Activated T-cell treated with anti-CD3 and anti-CD28 coated beads, Interleukin-2, amount 50 U/mL, for 1 hour (primary cell): Measurements from ENCODE around the gene HOXB5.

Source experiments
- DNase-seq: peaks from one replicate; pipeline ENCODE4 v3.0.0-alpha.2; 2020

HOXB5 gene

GRCh38 chr17:48628649-48629410 is 35.3 kb upstream of the HOXB5 start:
- peak; percentile 13 for DNase-seq

- DNase-seq = peak; percentile 16
Observed at GRCh38 chr17:48627623-48628521, 34.3 kb upstream of the HOXB5 start.

DNA sequence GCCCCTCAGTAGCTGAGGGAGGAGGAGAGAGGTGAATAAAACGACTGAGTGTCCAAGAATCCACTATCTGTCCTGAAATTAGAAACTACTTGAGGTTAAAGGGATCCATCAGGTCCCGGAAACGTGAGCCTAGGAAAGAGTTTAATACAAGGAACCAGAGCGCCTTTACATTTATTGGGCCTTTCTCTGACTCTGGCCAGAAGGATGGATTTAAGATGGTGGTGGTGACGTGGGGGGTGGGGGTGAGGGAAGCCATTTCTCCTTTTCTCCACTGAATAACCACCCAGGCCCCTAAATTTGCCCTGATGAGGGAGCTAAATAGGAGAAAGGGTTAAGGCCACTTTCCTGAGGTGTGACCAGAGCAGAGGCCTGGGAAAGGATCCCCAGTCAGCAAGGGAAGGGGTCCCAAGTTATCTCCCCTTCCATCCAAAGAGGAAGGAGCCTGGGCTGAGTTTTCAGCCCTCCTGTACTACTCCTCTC is 33.6 kb upstream of the HOXB5 start:
- DNase-seq = no peak

DNA sequence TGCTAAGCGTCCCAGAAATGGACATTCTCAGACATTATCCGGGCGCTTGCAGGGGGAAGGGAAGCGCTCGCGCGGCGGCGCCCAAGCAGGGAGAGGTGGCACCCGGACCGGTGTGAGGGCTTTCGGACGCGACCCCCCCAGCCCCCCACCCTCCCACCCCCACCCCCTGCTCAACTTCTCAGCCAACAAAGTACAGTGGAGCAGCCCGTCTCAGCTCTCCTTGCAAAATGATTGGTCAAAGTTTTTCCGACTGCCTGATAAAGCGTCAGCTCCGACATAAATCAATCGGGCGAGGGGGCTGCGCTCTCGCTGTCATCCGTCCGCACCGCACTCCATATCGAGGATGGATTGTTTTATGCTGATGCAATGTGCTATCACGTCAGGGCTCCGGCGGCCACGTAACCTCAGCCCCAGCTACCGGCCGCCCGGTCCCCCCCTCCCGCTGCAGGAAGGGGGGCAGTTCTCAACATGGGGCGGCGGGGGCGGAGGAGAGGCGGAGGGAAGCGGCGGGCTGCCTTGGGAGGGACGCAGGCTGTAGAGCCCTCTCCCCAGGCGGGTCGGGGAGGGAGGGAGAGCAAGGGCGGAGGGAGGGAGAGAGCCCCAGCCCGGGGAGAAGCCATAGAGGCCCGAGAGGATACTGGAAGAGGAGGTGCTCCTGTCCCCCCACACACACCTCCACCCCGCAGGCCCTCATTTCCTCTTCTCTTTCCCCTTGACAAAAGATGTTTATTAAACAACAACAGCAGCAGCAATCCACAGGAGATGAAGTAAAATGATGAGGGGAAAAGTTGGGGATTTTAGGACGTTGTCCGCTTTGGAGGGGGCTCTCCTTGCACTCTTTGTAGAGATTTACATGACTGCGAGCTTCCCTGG is 32.9 kb upstream of the HOXB5 start, which contains the start of gene HOXB9:
Gene HOXB9, minus strand, starts transcription at position 114 of the 873 bp plus-strand sequence. Its CDS starts 89 bp downstream, at position 25.
- DNase-seq = peak; percentile 49

GRCh38 chr17:48625495-48626244 is 32.1 kb upstream of the HOXB5 start:
- DNase-seq = peak; percentile 67

GRCh38 chr17:48624544-48625494 is 31.2 kb upstream of the HOXB5 start:
- no peak for DNase-seq

GRCh38 chr17:48624118-48624517 is 30.5 kb upstream of the HOXB5 start:
- no peak for DNase-seq

- no peak for DNase-seq
Observed at GRCh38 chr17:48623583-48623982, 30.0 kb upstream of the HOXB5 start.

- DNase-seq = no peak
Observed at GRCh38 chr17:48622857-48623256, 29.3 kb upstream of the HOXB5 start.

DNA sequence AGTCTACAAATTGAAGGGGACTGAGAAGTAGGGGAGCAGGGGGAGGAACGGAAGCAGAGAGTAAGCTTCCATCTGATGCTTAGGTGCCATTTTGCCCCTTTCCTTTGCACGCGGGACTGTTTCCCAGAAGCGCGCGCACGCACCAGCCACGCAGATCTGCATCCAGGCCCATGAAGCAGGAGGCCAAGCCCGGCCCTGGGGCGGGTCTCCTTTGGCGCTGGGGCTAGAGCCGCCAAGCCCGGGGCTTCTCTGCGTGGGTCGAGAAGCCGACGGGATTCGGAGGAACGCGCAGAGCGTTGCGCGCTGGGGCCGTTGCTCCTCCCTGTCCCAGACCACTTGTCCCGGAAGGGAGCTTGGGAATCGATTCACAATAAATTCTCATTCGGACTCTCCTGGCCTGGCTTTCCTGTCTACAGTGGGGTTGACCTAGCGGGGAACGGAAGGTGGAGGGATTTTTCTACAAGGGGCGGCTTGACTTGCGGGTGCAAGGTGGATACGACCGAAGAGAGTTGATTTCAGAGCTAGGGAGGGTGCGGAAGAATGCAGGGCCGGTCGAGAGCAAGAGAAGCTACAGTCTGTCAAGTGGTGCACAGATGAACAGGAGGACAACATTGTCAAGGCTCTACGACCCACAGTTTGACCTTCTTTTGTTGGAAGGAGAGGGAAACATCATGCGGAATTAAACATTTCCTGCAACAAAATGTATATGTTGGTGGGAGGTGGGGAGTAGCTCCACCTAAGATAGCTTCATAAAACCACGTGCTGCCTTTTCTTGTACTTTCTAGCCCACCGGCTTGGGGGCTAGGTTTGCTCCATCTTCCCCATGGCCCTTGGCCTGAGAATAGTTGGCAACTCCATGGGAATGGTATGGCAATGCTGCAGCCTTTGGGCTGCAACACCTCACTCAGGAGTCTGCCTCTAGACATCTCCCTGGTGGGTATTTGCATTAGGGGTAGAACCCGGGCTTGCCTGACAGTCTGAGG is 28.1 kb upstream of the HOXB5 start:
- no peak for DNase-seq

GRCh38 chr17:48620461-48621139 is 27.0 kb upstream of the HOXB5 start:
- DNase-seq = no peak

- DNase-seq = no peak
Observed at GRCh38 chr17:48619826-48620449, 26.4 kb upstream of the HOXB5 start.

DNA sequence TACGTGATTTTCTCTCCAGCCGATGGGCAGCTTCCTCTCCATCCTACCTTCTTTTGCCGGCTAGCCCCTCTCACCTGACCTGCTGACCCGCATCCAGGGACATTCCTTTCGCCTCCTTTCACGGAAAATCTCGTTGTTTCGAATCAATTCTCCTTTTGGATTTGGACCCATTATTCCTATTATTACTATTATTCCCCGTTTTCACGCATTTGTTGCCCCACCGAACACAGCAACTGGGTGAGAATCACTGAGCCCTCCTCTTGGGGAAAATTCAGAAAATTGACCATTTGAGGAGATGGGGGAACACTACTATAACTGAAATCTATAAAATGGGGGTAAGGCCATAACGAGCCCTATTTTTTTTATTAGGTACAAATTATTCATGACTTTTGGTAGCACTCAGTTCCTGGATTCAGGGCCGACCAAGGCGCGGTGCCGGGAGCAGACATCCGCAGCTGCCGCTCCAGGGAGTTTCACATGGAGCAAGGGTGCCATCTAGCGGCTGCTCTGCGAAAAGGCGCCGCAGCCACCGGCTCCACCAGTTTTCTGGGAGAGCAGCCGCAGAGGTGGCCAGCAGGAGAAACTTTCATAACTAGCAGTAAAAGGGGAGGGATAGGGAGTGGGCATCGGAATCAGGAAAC is 24.8 kb upstream of the HOXB5 start:
- peak; percentile 89 for DNase-seq

DNA sequence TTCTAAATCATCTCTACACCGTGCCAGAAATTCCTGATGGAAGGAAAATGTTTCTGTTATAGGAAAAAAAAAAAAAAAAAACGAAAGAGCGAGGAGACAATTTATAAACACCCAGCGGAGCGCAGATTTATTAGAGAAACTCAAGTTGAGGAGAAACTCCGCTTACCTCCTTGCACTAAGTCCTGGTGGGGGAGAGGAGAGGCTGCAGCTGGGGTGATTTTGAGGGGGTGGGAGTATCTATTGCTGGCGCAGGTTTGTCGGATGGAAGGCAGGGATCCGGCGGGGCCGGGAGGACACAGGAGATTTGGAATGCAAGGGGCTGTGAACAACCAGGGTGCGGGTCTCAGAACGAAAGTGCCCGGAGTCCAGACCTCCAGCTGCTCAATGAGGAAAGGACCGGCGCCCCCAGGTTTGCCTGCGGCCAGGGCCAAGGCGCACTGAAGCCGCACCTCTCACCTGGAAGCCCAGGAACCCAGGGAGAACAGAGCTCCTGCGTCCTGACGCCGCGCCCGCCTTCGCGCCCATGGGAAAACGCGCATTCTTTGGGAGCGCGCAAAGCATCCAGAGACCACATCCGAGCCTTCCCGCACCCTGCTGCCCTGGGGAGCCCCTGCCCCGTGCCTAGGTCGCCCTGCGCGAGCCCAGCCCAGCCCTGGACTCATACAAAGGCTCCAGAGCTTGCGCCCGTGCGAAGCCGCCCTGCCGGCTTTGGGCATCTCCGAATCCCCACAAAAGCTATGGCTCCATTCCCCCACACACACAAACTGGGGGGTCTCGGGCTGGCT is 24.1 kb upstream of the HOXB5 start:
- no peak for DNase-seq

GRCh38 chr17:48616717-48617470 is 23.3 kb upstream of the HOXB5 start:
- DNase-seq = no peak
